Measurements from ENCODE around the gene TICRR. TPM values are rescaled to one million over a fixed set of nuclear protein-coding genes. Genes with fewer than 3 reads are reported as not detected.

The TICRR gene
- total RNA-seq, 4 donors from 2014 or later = 1.2 TPM; not detected in 3

GRCh38 chr15:89566621-89567294 is 8.5 kb upstream of the TICRR start:
- Histone ChIP-seq H3K36me3 (no peaks in the 10 kb centered on the region), H3K4me3 (no peak overlapping the region), H3K27me3 (no peaks in the 10 kb centered on the region), H3K4me1 (no peaks in the 10 kb centered on the region), H3K9me3 (no peaks in the 10 kb centered on the region), H3K27ac (no peak overlapping the region)
- WGBS, 2 donors (ENCODE audit: low coverage in 1 of 2) = 70 to 94% methylated on average over 4 to 5 of the region's 5 CpGs
- ATAC-seq = no peak
- TF ChIP-seq POLR2A (IDR thresholded peaks at IDR 0.05) = no peak
- TF ChIP-seq POLR2AphosphoS5 (IDR thresholded peaks at IDR 0.05) = no peak
- no peak for TF ChIP-seq EP300 (IDR thresholded peaks at IDR 0.05)
- no peak for TF ChIP-seq CTCF (IDR thresholded peaks at IDR 0.05)

GRCh38 chr15:89569090-89569745 is 6.1 kb upstream of the TICRR start:
- no peak overlapping the region for H3K27ac ChIP-seq
- no peak overlapping the region for H3K4me3 ChIP-seq
- no peaks in the 10 kb centered on the region for H3K4me1 ChIP-seq
- ATAC-seq = no peak
- 73 to 82% methylated on average over 5 to 7 of the region's 7 CpGs for WGBS, 2 donors (ENCODE audit: low coverage in 1 of 2)
- H3K36me3 ChIP-seq = no peaks in the 10 kb centered on the region
- no peaks in the 10 kb centered on the region for H3K9me3 ChIP-seq
- no peak for TF ChIP-seq POLR2AphosphoS5 (IDR thresholded peaks at IDR 0.05)
- H3K27me3 ChIP-seq = no peaks in the 10 kb centered on the region

DNA sequence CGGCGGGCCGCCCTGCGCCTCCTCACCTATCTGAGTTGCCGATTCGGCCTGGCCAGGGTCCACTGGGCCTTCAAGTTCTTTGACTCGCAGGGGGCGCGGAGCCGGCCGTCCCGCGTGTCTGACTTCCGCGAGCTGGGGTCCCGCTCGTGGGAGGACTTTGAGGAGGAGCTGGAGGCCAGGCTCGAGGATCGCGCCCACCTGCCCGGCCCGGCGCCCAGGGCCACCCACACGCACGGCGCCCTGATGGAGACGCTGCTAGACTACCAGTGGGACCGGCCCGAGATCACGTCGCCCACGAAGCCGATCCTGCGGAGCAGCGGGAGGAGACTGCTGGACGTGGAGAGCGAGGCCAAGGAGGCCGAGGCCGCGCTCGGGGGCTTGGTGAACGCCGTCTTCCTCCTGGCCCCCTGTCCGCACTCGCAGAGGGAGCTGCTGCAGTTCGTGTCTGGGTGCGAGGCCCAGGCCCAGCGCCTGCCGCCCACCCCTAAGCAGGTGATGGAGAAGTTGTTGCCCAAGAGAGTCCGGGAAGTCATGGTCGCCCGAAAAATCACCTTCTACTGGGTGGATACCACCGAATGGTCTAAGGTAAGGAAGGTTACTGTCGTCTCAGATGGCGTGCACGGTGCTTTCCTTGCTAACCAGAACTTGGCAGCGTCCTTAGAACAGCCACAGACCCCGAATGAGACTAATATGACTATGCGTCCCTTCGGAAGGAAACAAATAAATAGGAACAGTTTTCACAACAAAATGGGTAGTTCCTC is 567 bp downstream of the TICRR start:
- peak overlapping the region in 1 of 4 donors; percentile 51 for H3K27ac ChIP-seq
- H3K9me3 ChIP-seq = no peaks in the 10 kb centered on the region
- H3K27me3 ChIP-seq = peaks cover 10% of the 10 kb centered on the region
- 8% methylated on average over 2 of the region's 60 CpGs; no CpG with 5 or more reads in 1 of the 2 donors for WGBS, 2 donors (ENCODE audit: low coverage in 1 of 2)
- no peak for ATAC-seq
- no peaks in the 10 kb centered on the region for H3K36me3 ChIP-seq
- peaks cover 0 to 15% (median 8%) of the 10 kb centered on the region in 3 donors for H3K4me1 ChIP-seq
- peak overlapping the region; percentile 77 to 78 for H3K4me3 ChIP-seq
- TF ChIP-seq POLR2A (IDR thresholded peaks at IDR 0.05) (no peak), EP300 (IDR thresholded peaks at IDR 0.05) (no peak), CTCF (IDR thresholded peaks at IDR 0.05) (no peak), POLR2AphosphoS5 (IDR thresholded peaks at IDR 0.05) (no peak)

DNA sequence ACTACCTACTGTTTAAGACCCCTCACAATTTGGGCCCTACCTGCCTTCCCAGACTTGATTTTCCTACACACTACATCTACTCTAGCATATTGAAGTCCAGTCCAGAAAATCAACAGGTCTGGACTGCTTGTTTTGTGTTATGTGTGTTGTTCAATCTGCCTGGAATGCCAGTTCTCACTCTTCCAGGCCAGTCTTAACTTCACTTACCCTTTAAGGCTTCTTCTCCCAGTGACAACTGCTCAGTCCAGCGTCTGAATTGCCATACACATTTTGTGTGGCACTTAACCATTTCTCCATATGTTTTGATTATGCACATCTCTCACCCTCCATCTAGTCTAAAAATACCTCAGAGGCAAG is 1.1 kb downstream of the TICRR start:
- Histone ChIP-seq H3K36me3 (no peaks in the 10 kb centered on the region), H3K9me3 (no peaks in the 10 kb centered on the region), H3K4me3 (peak overlapping the region in 1 of 2 donors; percentile 77), H3K4me1 (peaks cover 0 to 15% (median 8%) of the 10 kb centered on the region in 3 donors), H3K27me3 (peaks cover 10% of the 10 kb centered on the region), H3K27ac (no peak overlapping the region)
- TF ChIP-seq EP300 (IDR thresholded peaks at IDR 0.05) (no peak), CTCF (IDR thresholded peaks at IDR 0.05) (no peak), POLR2AphosphoS5 (IDR thresholded peaks at IDR 0.05) (no peak), POLR2A (IDR thresholded peaks at IDR 0.05) (no peak)
- 0 to 25% methylated on average over 1 of the region's 1 CpG for WGBS, 2 donors (ENCODE audit: low coverage in 1 of 2)
- no peak for ATAC-seq

- 53% methylated on average over 3 of the region's 3 CpGs; no CpG with 5 or more reads in 1 of the 2 donors for WGBS, 2 donors (ENCODE audit: low coverage in 1 of 2)
- Histone ChIP-seq H3K27me3 (peaks cover 10% of the 10 kb centered on the region), H3K9me3 (no peaks in the 10 kb centered on the region), H3K36me3 (no peaks in the 10 kb centered on the region), H3K27ac (no peak overlapping the region), H3K4me3 (no peak overlapping the region), H3K4me1 (peaks cover 0 to 15% (median 8%) of the 10 kb centered on the region in 3 donors)
- TF ChIP-seq CTCF (IDR thresholded peaks at IDR 0.05) = no peak
- no peak for ATAC-seq
Measured at GRCh38 chr15:89577776-89578115, 2.5 kb downstream of the TICRR start.

Measured in gastroesophageal sphincter (tissue), 4 donors.